Activated CD4-positive, alpha-beta T cell treated with anti-CD3 and anti-CD28 coated beads, Interleukin-2, amount 10 ng/mL, durations not matched to agents 7 days and 5 days (primary cell): Measurements from ENCODE around the gene DTX3L. TPM values are rescaled to one million over a fixed set of nuclear protein-coding genes. Genes with fewer than 3 reads are reported as not detected.

ENCODE experiments used
- CTCF ChIA-PET: fragments of 350-600 bp; sonication (Branson Sonifier 250); formaldehyde crosslinking; loops from one replicate; lab custom pipeline; 2021; ENCODE audit warnings: antibody characterized with exemption; lab: Charles Lee
- POLR2A ChIA-PET: fragments of 350-600 bp; sonication (Branson Sonifier 250); formaldehyde crosslinking; loops from one replicate; lab custom pipeline; 2021; ENCODE audit warnings: antibody characterized with exemption; lab: Charles Lee
- DNase-seq: peaks from one replicate; pipeline ENCODE4 v3.0.0-alpha.2; 2020
- H3K27ac Mint-ChIP-seq: one replicate; pipeline ENCODE4 v1.8.0; 2021; ENCODE audit warnings: mild to moderate bottlenecking, moderate library complexity, mixed read lengths
- H3K27me3 Mint-ChIP-seq: one replicate; pipeline ENCODE4 v1.8.0; 2021; ENCODE audit warnings: mixed read lengths
- H3K36me3 Mint-ChIP-seq: one replicate; pipeline ENCODE4 v1.8.0; 2021; ENCODE audit warnings: low read depth, mixed read lengths
- H3K4me1 Mint-ChIP-seq: one replicate; pipeline ENCODE4 v1.8.0; 2021; ENCODE audit warnings: mixed read lengths
- H3K4me3 Mint-ChIP-seq: one replicate; pipeline ENCODE4 v1.8.0; 2021; ENCODE audit warnings: mild to moderate bottlenecking, moderate library complexity, mixed read lengths
- H3K9me3 Mint-ChIP-seq: one replicate; pipeline ENCODE4 v1.8.0; 2021; ENCODE audit warnings: mixed read lengths
- total RNA-seq, 2 experiments: library from RNA; stranded (reverse); gene quantifications; one replicate each; pipeline ENCODE4 v1.2.3, GENCODE V29; 2021

DTX3L gene
- total RNA-seq, 2 experiments from 2014 or later, result 162 to 189 TPM

GRCh38 chr3:122618614-122619013 lies 54.5 kb downstream of the DTX3L start:
- no peak for DNase-seq
- H3K9me3 Mint-ChIP-seq, result no peaks in the 10 kb centered on the region
- peaks cover 5% of the 10 kb centered on the region for H3K4me1 Mint-ChIP-seq
- H3K4me3 Mint-ChIP-seq, result no peak overlapping the region
- H3K36me3 Mint-ChIP-seq, result peaks cover 61% of the 10 kb centered on the region
- CTCF ChIA-PET, result interaction anchor here (2.0 kb wide), 1 partner anchor 10 kb away, joined by 5 read pairs; no protein-coding TSS in a partner anchor
- H3K27me3 Mint-ChIP-seq, result no peaks in the 10 kb centered on the region
- POLR2A ChIA-PET, result no interaction called here
- H3K27ac Mint-ChIP-seq, result no peak overlapping the region

- ChIA-PET CTCF (interaction anchor here (0.6 to 2.0 kb wide), 2 partner anchors 9 to 23 kb away, joined by 5 read pairs; no protein-coding TSS in a partner anchor), POLR2A (no interaction called here)
- H3K4me1 Mint-ChIP-seq, result peaks cover 5% of the 10 kb centered on the region
- H3K9me3 Mint-ChIP-seq, result no peaks in the 10 kb centered on the region
- DNase-seq, result no peak
- H3K4me3 Mint-ChIP-seq, result no peak overlapping the region
- no peaks in the 10 kb centered on the region for H3K27me3 Mint-ChIP-seq
- peaks cover 63% of the 10 kb centered on the region for H3K36me3 Mint-ChIP-seq
- no peak overlapping the region for H3K27ac Mint-ChIP-seq
These were observed 54.9 kb downstream of the DTX3L start for GRCh38 chr3:122619040-122619439.

- H3K4me1 Mint-ChIP-seq, result peaks cover 3% of the 10 kb centered on the region
- no peaks in the 10 kb centered on the region for H3K27me3 Mint-ChIP-seq
- peaks cover 60% of the 10 kb centered on the region for H3K36me3 Mint-ChIP-seq
- ChIA-PET CTCF (interaction anchor here (0.6 to 1.5 kb wide), 6 partner anchors 12 to 397 kb away, joined by 3 to 7 read pairs (median 4); no protein-coding TSS in a partner anchor), POLR2A (no interaction called here)
- DNase-seq, result no peak
- no peaks in the 10 kb centered on the region for H3K9me3 Mint-ChIP-seq
- H3K27ac Mint-ChIP-seq, result no peak overlapping the region
- H3K4me3 Mint-ChIP-seq, result no peak overlapping the region
These were observed 56.3 kb downstream of the DTX3L start for GRCh38 chr3:122620399-122620798.

- Mint-ChIP-seq H3K9me3 (no peaks in the 10 kb centered on the region), H3K27me3 (no peaks in the 10 kb centered on the region), H3K36me3 (peaks cover 56% of the 10 kb centered on the region), H3K27ac (no peak overlapping the region), H3K4me1 (peaks cover 3% of the 10 kb centered on the region), H3K4me3 (no peak overlapping the region)
- CTCF ChIA-PET, result interaction anchor here (0.6 to 1.7 kb wide), 9 partner anchors 9 to 398 kb away, joined by 3 to 7 read pairs (median 3); no protein-coding TSS in a partner anchor
- POLR2A ChIA-PET, result no interaction called here
- no peak for DNase-seq
These were observed 57.0 kb downstream of the DTX3L start for GRCh38 chr3:122621112-122621511.

GRCh38 chr3:122623031-122623829 lies 59.1 kb downstream of the DTX3L start:
- Mint-ChIP-seq H3K4me3 (no peak overlapping the region), H3K27me3 (no peaks in the 10 kb centered on the region), H3K36me3 (peaks cover 60% of the 10 kb centered on the region), H3K27ac (peak overlapping the region; percentile 11), H3K4me1 (peaks cover 3% of the 10 kb centered on the region), H3K9me3 (no peaks in the 10 kb centered on the region)
- no peak for DNase-seq
- ChIA-PET CTCF (interaction anchor here (1.0 to 1.7 kb wide), 3 partner anchors 13 to 58 kb away, joined by 3 read pairs; no protein-coding TSS in a partner anchor), POLR2A (no interaction called here)

Other genes starting within 250 kb of the DTX3L start
- gene CSTA, start 239.1 kb upstream of the DTX3L start, total RNA-seq, result not detected
- gene MIX23, start 181.1 kb upstream of the DTX3L start, total RNA-seq, result 10 to 100 TPM; 29.4 to 43.1 TPM
- gene FAM162A, start 180.2 kb upstream of the DTX3L start, total RNA-seq, result 10 to 100 TPM; 48.3 to 48.4 TPM
- 1 to 10 TPM; 5.1 to 5.8 TPM for gene WDR5B, start 148.3 kb upstream of the DTX3L start, total RNA-seq
- 10 to 100 TPM; 48.8 to 53.3 TPM for gene KPNA1, start 49.4 kb upstream of the DTX3L start, total RNA-seq
- 100 to 1,000 TPM; 172 to 186 TPM for gene PARP9, start within 50 bp of the DTX3L start, total RNA-seq
- gene PARP15, start 13.3 kb downstream of the DTX3L start, total RNA-seq, result 10 to 100 TPM; 39.8 to 40.9 TPM
- gene PARP14, start 116.5 kb downstream of the DTX3L start, total RNA-seq, result 100 to 1,000 TPM; 147 to 158 TPM
- 1 to 10 TPM; 7.5 to 8.3 TPM for gene HSPBAP1, start 229.5 kb downstream of the DTX3L start, total RNA-seq
- gene SLC49A4, start 230.7 kb downstream of the DTX3L start, total RNA-seq, result 1 to 10 TPM; 3.0 to 3.3 TPM